Endodermal cell (in vitro differentiated cells): ENCODE measurements around the gene KCNT2. TPM values are rescaled to one million over a fixed set of nuclear protein-coding genes. Genes with fewer than 3 reads are reported as not detected.

Experiments
- DNase-seq: peaks from one replicate; pipeline ENCODE4 v3.0.0-alpha.2; 2017
- H3K27ac ChIP-seq: 2 replicates; pipeline ENCODE4 v1.5.1; 2013; ENCODE audit warnings: mild to moderate bottlenecking, low read depth, low read length, moderate library complexity
- H3K27me3 ChIP-seq: 2 replicates; pipeline ENCODE4 v1.6.1; 2013; ENCODE audit warnings: mild to moderate bottlenecking, low read length, moderate library complexity; ENCODE audit not compliant: insufficient read depth, control insufficient read depth, poor library complexity, severe bottlenecking
- H3K36me3 ChIP-seq: 2 replicates; pipeline ENCODE4 v1.7.0; 2013; ENCODE audit warnings: mild to moderate bottlenecking, low read length, moderate library complexity; ENCODE audit not compliant: control insufficient read depth, insufficient read depth
- H3K4me1 ChIP-seq: one replicate; pipeline ENCODE4 v1.7.0; 2013; ENCODE audit warnings: low read length; ENCODE audit not compliant: control insufficient read depth, insufficient read depth
- H3K4me3 ChIP-seq: 2 replicates; pipeline ENCODE4 v1.5.1; 2013; ENCODE audit warnings: mild to moderate bottlenecking, low read length, moderate library complexity
- H3K9ac ChIP-seq: 2 replicates; pipeline ENCODE4 v1.6.1; 2013; ENCODE audit warnings: mild to moderate bottlenecking, low read length, moderate library complexity; ENCODE audit not compliant: poor library complexity, severe bottlenecking; ENCODE audit errors: extremely low read depth
- H3K9me3 ChIP-seq: 2 replicates; pipeline ENCODE4 v1.6.1; 2013; ENCODE audit warnings: mild to moderate bottlenecking, low read length, moderate library complexity; ENCODE audit not compliant: control insufficient read depth
- H3K27ac Mint-ChIP-seq: 2 replicates; pipeline ENCODE4 v1.8.0; 2020; ENCODE audit warnings: mixed read lengths
- H3K27me3 Mint-ChIP-seq: 2 replicates; pipeline ENCODE4 v1.8.0; 2021; ENCODE audit warnings: mild to moderate bottlenecking, mixed read lengths; ENCODE audit not compliant: insufficient read depth
- H3K36me3 Mint-ChIP-seq: 2 replicates; pipeline ENCODE4 v1.8.0; 2020; ENCODE audit warnings: low read depth, mixed read lengths
- H3K4me1 Mint-ChIP-seq: 2 replicates; pipeline ENCODE4 v1.8.0; 2020; ENCODE audit warnings: mixed read lengths
- H3K4me3 Mint-ChIP-seq: 2 replicates; pipeline ENCODE4 v1.8.0; 2020; ENCODE audit warnings: mild to moderate bottlenecking, moderate library complexity, mixed read lengths
- H3K9me3 Mint-ChIP-seq: 2 replicates; pipeline ENCODE4 v1.8.0; 2020; ENCODE audit warnings: mild to moderate bottlenecking, mixed read lengths
- CTCF ChIP-seq: fragments of 200-600 bp; sonication (generic); conservative IDR thresholded peaks from 2 replicates; pipeline ENCODE4 v1.5.0; 2021; ENCODE audit warnings: antibody characterized with exemption, mild to moderate bottlenecking
- WGBS, 2 experiments: methylation state at CpG; one replicate each; pipeline versions ENCODE4 v1.1.5 to v1.1.7; 2013; ENCODE audit warnings: missing lambda C conversion rate in 2 of 2, mixed read lengths in 1 of 2; ENCODE audit not compliant: insufficient coverage in 1 of 2, insufficient read length in 1 of 2; 5-methylcytosine and 5-hydroxymethylcytosine counted together
- total RNA-seq, 2 donors: library from RNA; stranded (reverse); fragmentation: NEBNext Ultra II Directional in 1 of 2; extraction: Animal tissue kit (Norgen Biotek cat#: 25700) in 1 of 2; gene quantifications; 2 replicates in 1 of 2; 3 replicates in 1 of 2; pipeline ENCODE4 v1.2.1, GENCODE V29; 2021

The KCNT2 gene
- total RNA-seq, 2 donors from 2014 or later = 9.1 to 12.1 TPM

- Histone ChIP-seq H3K4me3 (no peak overlapping the region), H3K9ac (no peak overlapping the region), H3K36me3 (no peaks in the 10 kb centered on the region), H3K27me3 (no peaks in the 10 kb centered on the region), H3K9me3 (no peaks in the 10 kb centered on the region), H3K4me1 (no peaks in the 10 kb centered on the region), H3K27ac (no peak overlapping the region)
- Mint-ChIP-seq H3K27me3 (no peaks in the 10 kb centered on the region), H3K4me1 (no peaks in the 10 kb centered on the region), H3K9me3 (no peaks in the 10 kb centered on the region), H3K27ac (no peak overlapping the region), H3K4me3 (no peak overlapping the region), H3K36me3 (no peaks in the 10 kb centered on the region)
- DNase-seq = no peak
- 83 to 98% methylated on average over 1 to 2 of the region's 2 CpGs for WGBS, 2 experiments
- no peak for TF ChIP-seq CTCF
These were observed 30.2 kb upstream of the KCNT2 start for GRCh38 chr1:196638466-196638865.

- H3K4me1 ChIP-seq = no peaks in the 10 kb centered on the region
- DNase-seq = no peak
- Mint-ChIP-seq H3K4me3 (no peak overlapping the region), H3K4me1 (no peaks in the 10 kb centered on the region), H3K36me3 (no peaks in the 10 kb centered on the region), H3K27ac (no peak overlapping the region), H3K9me3 (no peaks in the 10 kb centered on the region), H3K27me3 (no peaks in the 10 kb centered on the region)
- H3K36me3 ChIP-seq = no peaks in the 10 kb centered on the region
- 95 to 98% methylated on average over 5 to 6 of the region's 6 CpGs for WGBS, 2 experiments
- H3K9me3 ChIP-seq = no peaks in the 10 kb centered on the region
- no peak overlapping the region for H3K9ac ChIP-seq
- no peak for TF ChIP-seq CTCF
- no peak overlapping the region for H3K27ac ChIP-seq
- H3K4me3 ChIP-seq = no peak overlapping the region
- no peaks in the 10 kb centered on the region for H3K27me3 ChIP-seq
These were observed 29.4 kb upstream of the KCNT2 start for GRCh38 chr1:196637606-196638005.

- Mint-ChIP-seq H3K4me3 (no peak overlapping the region), H3K27me3 (no peaks in the 10 kb centered on the region), H3K4me1 (no peaks in the 10 kb centered on the region), H3K27ac (no peak overlapping the region), H3K9me3 (peaks cover 13% of the 10 kb centered on the region), H3K36me3 (no peaks in the 10 kb centered on the region)
- WGBS, 2 experiments = 86 to 91% methylated on average over 3 of the region's 3 CpGs
- Histone ChIP-seq H3K27ac (no peak overlapping the region), H3K4me1 (no peaks in the 10 kb centered on the region), H3K4me3 (no peak overlapping the region), H3K9ac (no peak overlapping the region), H3K36me3 (no peaks in the 10 kb centered on the region), H3K9me3 (peaks cover 16% of the 10 kb centered on the region), H3K27me3 (no peaks in the 10 kb centered on the region)
- DNase-seq = no peak
- no peak for TF ChIP-seq CTCF
These were observed 20.6 kb upstream of the KCNT2 start for GRCh38 chr1:196628838-196629237.
